GM23248 (cell line): ENCODE data around the gene TRIM27. TPM values are rescaled to one million over a fixed set of nuclear protein-coding genes. Genes with fewer than 3 reads are reported as not detected.
A peak's percentile ranks its signal among the peaks of the same experiment; 100 is the strongest.

Experiments
- DNase-seq: peaks from one replicate; pipeline ENCODE4 v3.0.0-alpha.2; 2015
- H2AFZ ChIP-seq: fragments of 200-600 bp; sonication (generic); 2 replicates; pipeline ENCODE4 v1.6.1; 2016; ENCODE audit warnings: antibody characterized with exemption
- H3F3A ChIP-seq: fragments of 200-600 bp; sonication (generic); 2 replicates; pipeline ENCODE4 v1.6.1; 2016; ENCODE audit warnings: mild to moderate bottlenecking, antibody characterized with exemption, mixed run types; ENCODE audit not compliant: insufficient read depth
- H3K27ac ChIP-seq: fragments of 200-600 bp; sonication (generic); 2 replicates; pipeline ENCODE4 v1.5.1; 2016; ENCODE audit warnings: mild to moderate bottlenecking
- H3K27me3 ChIP-seq: fragments of 200-600 bp; sonication (generic); replicated peaks from 2 replicates; pipeline ENCODE4 v1.6.1; 2016; ENCODE audit warnings: mild to moderate bottlenecking; ENCODE audit not compliant: insufficient read depth
- H3K36me3 ChIP-seq: fragments of 200-600 bp; sonication (generic); 2 replicates; pipeline ENCODE4 v1.6.1; 2016; ENCODE audit warnings: low read depth, mild to moderate bottlenecking
- H3K4me1 ChIP-seq: fragments of 200-600 bp; sonication (generic); 2 replicates; pipeline ENCODE4 v1.6.1; 2016; ENCODE audit warnings: mild to moderate bottlenecking; ENCODE audit not compliant: insufficient read depth
- H3K4me2 ChIP-seq: fragments of 200-600 bp; sonication (generic); one replicate; pipeline ENCODE4 v1.6.1; 2016; ENCODE audit warnings: mild to moderate bottlenecking; ENCODE audit not compliant: unreplicated experiment
- H3K4me3 ChIP-seq: fragments of 200-600 bp; sonication (generic); 2 replicates; pipeline ENCODE4 v1.5.1; 2016; ENCODE audit warnings: mild to moderate bottlenecking
- H3K79me2 ChIP-seq: fragments of 200-600 bp; sonication (generic); 2 replicates; pipeline ENCODE4 v1.6.1; 2016; ENCODE audit warnings: mild to moderate bottlenecking; ENCODE audit not compliant: insufficient read depth
- H3K9ac ChIP-seq: fragments of 200-600 bp; sonication (generic); 2 replicates; pipeline ENCODE4 v1.6.1; 2016; ENCODE audit warnings: mild to moderate bottlenecking
- H3K9me2 ChIP-seq: fragments of 200-600 bp; sonication (generic); 2 replicates; pipeline ENCODE4 v1.6.1; 2016; ENCODE audit warnings: mixed run types, mild to moderate bottlenecking, moderate library complexity; ENCODE audit not compliant: insufficient read depth
- H3K9me3 ChIP-seq: fragments of 200-600 bp; sonication (generic); one replicate; pipeline ENCODE4 v1.6.1; 2017; ENCODE audit warnings: low read depth
- H4K20me1 ChIP-seq: fragments of 200-600 bp; sonication (generic); 2 replicates; pipeline ENCODE4 v1.6.0; 2016; ENCODE audit not compliant: insufficient read depth
- EZH2 ChIP-seq: fragments of 200-600 bp; sonication (generic); IDR thresholded peaks from 2 replicates; pipeline ENCODE4 v1.6.1; 2018; ENCODE audit warnings: antibody characterized with exemption, mild to moderate bottlenecking; ENCODE audit not compliant: insufficient read depth, poor library complexity, severe bottlenecking
- EZH2phosphoT487 ChIP-seq: fragments of 200-600 bp; sonication (generic); IDR thresholded peaks from 2 replicates; pipeline ENCODE4 v1.6.1; 2018; ENCODE audit warnings: antibody characterized with exemption, moderate library complexity, mild to moderate bottlenecking, low read depth; ENCODE audit not compliant: insufficient read depth
- WGBS, 2 experiments: methylation state at CpG; one replicate each; pipeline ENCODE4 v1.1.6; 2015 to 2017; ENCODE audit warnings: low lambda C conversion rate in 2 of 2, low coverage in 1 of 2; ENCODE audit errors: missing lambda C conversion rate in 2 of 2; 5-methylcytosine and 5-hydroxymethylcytosine counted together
- in situ Hi-C: fragments of 300-500 bp; cut with MboI; formaldehyde crosslinking; loops from 2 replicates; pipeline ENCODE4 v1.15.0; 2020
- polyA plus RNA-seq: library from polyadenylated mRNA; unstranded; fragments of >200 nt; fragmentation: Nextera tagmentation; extraction: Ambion mirVana; gene quantifications from 2 replicates; pipeline ENCODE4 v1.2.1, GENCODE V29; 2016
- total RNA-seq: library from RNA; depleted of rRNA; stranded (reverse); fragments of >200 nt; shearing (Covaris generic); gene quantifications from 2 replicates; pipeline ENCODE4 v1.2.3, GENCODE V29; 2014

Gene TRIM27
- total and polyA plus RNA-seq, 2 experiments from 2014 or later, result 40.2 to 67.7 TPM

- no peaks in the 10 kb centered on the region for H3K79me2 ChIP-seq
- WGBS, 2 experiments, result 0 to 4% methylated on average over 1 of the region's 1 CpG
- peak overlapping the region; percentile 96 for H2AFZ ChIP-seq
- peak overlapping the region; percentile 96 for H3K9ac ChIP-seq
- in situ Hi-C loops, result no loop called here
- peak overlapping the region; percentile 98 for H3K27ac ChIP-seq
- H3K27me3 ChIP-seq, result no peaks in the 10 kb centered on the region
- no peaks in the 10 kb centered on the region for H3K9me2 ChIP-seq
- DNase-seq, result peak; percentile 28
- peaks cover 62% of the 10 kb centered on the region for H3F3A ChIP-seq
- peak overlapping the region; percentile 87 for H3K4me3 ChIP-seq
- H3K36me3 ChIP-seq, result peaks cover 17% of the 10 kb centered on the region; the same call in 1 of the 2 replicates
- peak overlapping the region; percentile 93 for H3K4me2 ChIP-seq
- TF ChIP-seq EZH2 (no peak), EZH2phosphoT487 (no peak)
- H3K9me3 ChIP-seq, result no peaks in the 10 kb centered on the region
- 0 out of 2 replicates have a peak, but pooled peaks cover 5% of the 10 kb centered on the region for H3K4me1 ChIP-seq
- H4K20me1 ChIP-seq, result no peaks in the 10 kb centered on the region
These were observed 26.4 kb downstream of the TRIM27 start for GRCh38 chr6:28897369-28897745.

GRCh38 chr6:28896505-28897368 lies 27.0 kb downstream of the TRIM27 start:
- Histone ChIP-seq H3K4me2 (peak overlapping the region; percentile 93), H3K79me2 (no peaks in the 10 kb centered on the region), H3K27me3 (no peaks in the 10 kb centered on the region), H3K4me1 (0 out of 2 replicates have a peak, but pooled peaks cover 5% of the 10 kb centered on the region), H4K20me1 (no peaks in the 10 kb centered on the region), H3F3A (peaks cover 56% of the 10 kb centered on the region), H2AFZ (peak overlapping the region; percentile 96), H3K36me3 (peaks cover 13% of the 10 kb centered on the region; the same call in 1 of the 2 replicates), H3K9me2 (no peaks in the 10 kb centered on the region), H3K4me3 (peak overlapping the region; percentile 87), H3K9ac (peak overlapping the region; percentile 96), H3K27ac (peak overlapping the region; percentile 98), H3K9me3 (no peaks in the 10 kb centered on the region)
- DNase-seq, result peak; percentile 82
- TF ChIP-seq EZH2phosphoT487, result no peak
- no peak for TF ChIP-seq EZH2
- in situ Hi-C loops, result no loop called here
- 1% methylated on average over 25 to 40 of the region's 41 CpGs for WGBS, 2 experiments

GRCh38 chr6:28895131-28895812 lies 28.5 kb downstream of the TRIM27 start:
- Histone ChIP-seq H3K27ac (peak overlapping the region; percentile 98), H3K79me2 (no peaks in the 10 kb centered on the region), H3K27me3 (no peaks in the 10 kb centered on the region), H3K9me3 (no peaks in the 10 kb centered on the region), H3K9me2 (no peaks in the 10 kb centered on the region), H3K4me3 (peak overlapping the region; percentile 87), H3F3A (peaks cover 42% of the 10 kb centered on the region), H3K4me1 (0 out of 2 replicates have a peak, but pooled peaks cover 5% of the 10 kb centered on the region), H3K4me2 (peak overlapping the region; percentile 93), H2AFZ (peak overlapping the region; percentile 98), H3K9ac (peak overlapping the region; percentile 96), H4K20me1 (no peaks in the 10 kb centered on the region), H3K36me3 (peaks cover 2% of the 10 kb centered on the region; the same call in 1 of the 2 replicates)
- peak; percentile 97 for DNase-seq
- in situ Hi-C loops, result no loop called here
- 6 to 7% methylated on average over 27 of the region's 27 CpGs for WGBS, 2 experiments
- TF ChIP-seq EZH2phosphoT487 (no peak), EZH2 (no peak)

- no peak for TF ChIP-seq EZH2
- TF ChIP-seq EZH2phosphoT487, result no peak
- WGBS, 2 experiments, result 77 to 85% methylated on average over 7 to 9 of the region's 9 CpGs
- no peak overlapping the region for H3K27ac ChIP-seq
- H3K4me1 ChIP-seq, result 0 out of 2 replicates have a peak, but pooled peaks cover 5% of the 10 kb centered on the region
- H3K27me3 ChIP-seq, result no peaks in the 10 kb centered on the region
- no peaks in the 10 kb centered on the region for H4K20me1 ChIP-seq
- H3K79me2 ChIP-seq, result no peaks in the 10 kb centered on the region
- in situ Hi-C loops, result no loop called here
- no peak overlapping the region for H3K4me2 ChIP-seq
- H3K4me3 ChIP-seq, result no peak overlapping the region
- H3K9me3 ChIP-seq, result no peaks in the 10 kb centered on the region
- DNase-seq, result no peak
- H2AFZ ChIP-seq, result no peak overlapping the region
- peaks cover 23% of the 10 kb centered on the region for H3F3A ChIP-seq
- no peaks in the 10 kb centered on the region for H3K36me3 ChIP-seq
- H3K9me2 ChIP-seq, result no peaks in the 10 kb centered on the region
- no peak overlapping the region for H3K9ac ChIP-seq
These were observed 30.5 kb downstream of the TRIM27 start for GRCh38 chr6:28893172-28893799.
